Mesothelial cell of epicardium (in vitro differentiated cells): ENCODE data around the gene VIPR2. TPM values are rescaled to one million over a fixed set of nuclear protein-coding genes. Genes with fewer than 3 reads are reported as not detected.

Experiments used
- DNase-seq, 2 experiments: peaks; one replicate each; pipeline ENCODE4 v3.0.0; 2021; ENCODE audit warnings: low spot score in 2 of 2; ENCODE audit not compliant: unreplicated experiment in 2 of 2
- H3K27ac Mint-ChIP-seq: 2 replicates; pipeline ENCODE4 v1.8.0; 2021; ENCODE audit warnings: mixed read lengths
- H3K27me3 Mint-ChIP-seq: 2 replicates; pipeline ENCODE4 v1.8.0; 2021; ENCODE audit warnings: low read depth, mixed read lengths
- H3K36me3 Mint-ChIP-seq: 2 replicates; pipeline ENCODE4 v1.8.0; 2021; ENCODE audit warnings: mixed read lengths
- H3K4me1 Mint-ChIP-seq: 2 replicates; pipeline ENCODE4 v1.8.0; 2021; ENCODE audit warnings: mixed read lengths
- H3K4me3 Mint-ChIP-seq: 2 replicates; pipeline ENCODE4 v1.8.0; 2021; ENCODE audit warnings: mild to moderate bottlenecking, moderate library complexity, mixed read lengths
- H3K9me3 Mint-ChIP-seq: 2 replicates; pipeline ENCODE4 v1.8.0; 2021; ENCODE audit warnings: mixed read lengths
- total RNA-seq: library from RNA; stranded (reverse); gene quantifications from 3 replicates; pipeline ENCODE4 v1.2.1, GENCODE V29; 2021
- TF ChIP-seq, protein P1 (sequence below): fragments of 200-600 bp; sonication (generic); IDR thresholded peaks from one replicate; pipeline ENCODE4 v1.5.0; 2021; ENCODE audit warnings: antibody characterized with exemption; ENCODE audit not compliant: unreplicated experiment

The VIPR2 gene
- total RNA-seq, 1 donor from 2014 or later, result 0.04 TPM

DNA sequence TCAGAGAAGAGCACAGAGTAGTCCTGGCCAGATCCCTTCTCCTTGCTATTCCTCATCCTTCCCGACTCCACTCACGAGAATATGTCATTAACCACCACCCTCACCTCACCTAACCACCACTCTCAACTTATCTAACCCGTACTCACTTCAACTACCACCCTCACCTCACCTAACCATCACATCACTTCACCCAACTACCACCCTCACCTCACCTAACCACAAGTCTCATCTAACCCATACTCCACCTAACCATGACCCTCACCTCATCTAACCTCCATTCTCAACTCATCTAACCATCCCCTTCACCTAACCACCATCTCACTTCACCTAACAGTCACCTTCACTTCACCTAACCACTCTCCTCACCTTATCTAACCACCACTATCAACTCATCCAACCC lies 85.0 kb downstream of the VIPR2 start:
- H3K27ac Mint-ChIP-seq, result no peak overlapping the region
- no peaks in the 10 kb centered on the region for H3K9me3 Mint-ChIP-seq
- TF ChIP-seq, protein P1, sequence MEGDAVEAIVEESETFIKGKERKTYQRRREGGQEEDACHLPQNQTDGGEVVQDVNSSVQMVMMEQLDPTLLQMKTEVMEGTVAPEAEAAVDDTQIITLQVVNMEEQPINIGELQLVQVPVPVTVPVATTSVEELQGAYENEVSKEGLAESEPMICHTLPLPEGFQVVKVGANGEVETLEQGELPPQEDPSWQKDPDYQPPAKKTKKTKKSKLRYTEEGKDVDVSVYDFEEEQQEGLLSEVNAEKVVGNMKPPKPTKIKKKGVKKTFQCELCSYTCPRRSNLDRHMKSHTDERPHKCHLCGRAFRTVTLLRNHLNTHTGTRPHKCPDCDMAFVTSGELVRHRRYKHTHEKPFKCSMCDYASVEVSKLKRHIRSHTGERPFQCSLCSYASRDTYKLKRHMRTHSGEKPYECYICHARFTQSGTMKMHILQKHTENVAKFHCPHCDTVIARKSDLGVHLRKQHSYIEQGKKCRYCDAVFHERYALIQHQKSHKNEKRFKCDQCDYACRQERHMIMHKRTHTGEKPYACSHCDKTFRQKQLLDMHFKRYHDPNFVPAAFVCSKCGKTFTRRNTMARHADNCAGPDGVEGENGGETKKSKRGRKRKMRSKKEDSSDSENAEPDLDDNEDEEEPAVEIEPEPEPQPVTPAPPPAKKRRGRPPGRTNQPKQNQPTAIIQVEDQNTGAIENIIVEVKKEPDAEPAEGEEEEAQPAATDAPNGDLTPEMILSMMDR, result no peak
- peaks cover 9% of the 10 kb centered on the region for H3K27me3 Mint-ChIP-seq
- no peaks in the 10 kb centered on the region for H3K36me3 Mint-ChIP-seq
- no peak for DNase-seq
- no peak overlapping the region for H3K4me3 Mint-ChIP-seq
- peaks cover 3% of the 10 kb centered on the region for H3K4me1 Mint-ChIP-seq

- Mint-ChIP-seq H3K9me3 (no peaks in the 10 kb centered on the region), H3K27me3 (peaks cover 8% of the 10 kb centered on the region), H3K4me3 (no peak overlapping the region), H3K4me1 (peaks cover 3% of the 10 kb centered on the region), H3K36me3 (no peaks in the 10 kb centered on the region), H3K27ac (no peak overlapping the region)
- DNase-seq, result no peak
- TF ChIP-seq, protein P1, result no peak
Measured at GRCh38 chr7:159057647-159058046, 87.0 kb downstream of the VIPR2 start.

- peaks cover 3% of the 10 kb centered on the region for H3K4me1 Mint-ChIP-seq
Measured at GRCh38 chr7:159056737-159057136, 87.9 kb downstream of the VIPR2 start.

DNA sequence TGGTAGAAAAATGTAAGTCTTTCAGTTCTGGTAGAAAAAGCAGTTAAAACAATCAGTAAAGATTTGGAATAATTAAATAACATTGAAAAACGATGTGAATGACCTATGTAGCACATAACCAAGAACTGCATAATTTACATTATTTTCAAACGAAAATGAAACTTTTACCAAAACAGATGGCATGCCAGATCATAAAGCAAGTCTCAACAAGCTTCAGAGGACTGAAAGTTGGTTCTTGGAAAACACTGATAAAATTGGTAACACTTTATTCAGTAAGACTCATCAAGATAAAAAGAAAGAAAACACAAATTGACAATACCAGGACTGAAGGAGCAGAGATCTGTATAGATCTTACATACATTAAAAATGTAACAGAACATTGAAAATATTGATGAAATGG lies 92.8 kb downstream of the VIPR2 start:
- peaks cover 18% of the 10 kb centered on the region for H3K9me3 Mint-ChIP-seq
- H3K4me1 Mint-ChIP-seq, result no peaks in the 10 kb centered on the region
- TF ChIP-seq, protein P1, result no peak
- H3K27me3 Mint-ChIP-seq, result peaks cover 2% of the 10 kb centered on the region
- DNase-seq, result no peak
- H3K27ac Mint-ChIP-seq, result no peak overlapping the region
- H3K4me3 Mint-ChIP-seq, result no peak overlapping the region
- no peaks in the 10 kb centered on the region for H3K36me3 Mint-ChIP-seq

More at GRCh38 chr7:159056737-159057136, 87.9 kb downstream of the VIPR2 start:
- DNase-seq, result no peak
- TF ChIP-seq, protein P1, result no peak
- H3K27ac Mint-ChIP-seq, result no peak overlapping the region
- H3K36me3 Mint-ChIP-seq, result no peaks in the 10 kb centered on the region
- no peak overlapping the region for H3K4me3 Mint-ChIP-seq
- peaks cover 5% of the 10 kb centered on the region for H3K27me3 Mint-ChIP-seq
- H3K9me3 Mint-ChIP-seq, result peaks cover 7% of the 10 kb centered on the region

DNA sequence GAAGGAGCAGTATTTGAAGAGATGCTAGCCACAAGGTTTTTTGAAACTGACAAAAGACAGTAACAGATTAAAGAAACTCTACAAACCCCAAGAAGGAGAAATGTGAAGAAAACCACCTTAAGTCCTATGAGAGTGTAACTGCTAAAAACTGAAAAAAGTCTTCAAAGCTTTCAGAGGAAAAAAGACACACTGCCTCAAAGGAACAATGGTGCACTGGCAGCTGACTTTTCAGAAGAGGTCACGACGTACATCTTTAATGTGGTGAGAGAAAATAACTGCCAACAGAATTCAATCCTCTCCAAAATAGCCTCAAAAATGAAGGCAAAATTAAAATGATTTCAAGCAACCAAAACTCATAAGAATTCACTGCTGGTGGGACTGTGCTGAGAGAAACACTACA lies 94.0 kb downstream of the VIPR2 start:
- no peak for DNase-seq
- Mint-ChIP-seq H3K4me1 (no peaks in the 10 kb centered on the region), H3K36me3 (no peaks in the 10 kb centered on the region), H3K4me3 (no peak overlapping the region), H3K27ac (no peak overlapping the region), H3K27me3 (peaks cover 2% of the 10 kb centered on the region), H3K9me3 (peaks cover 18% of the 10 kb centered on the region)
- TF ChIP-seq, protein P1, result no peak
